NCI-H2196 (cell line): Measurements from ENCODE around the gene SMCO1.
"Not testable (repeated sequence)": the region's sequence is repeated elsewhere in the genome, so short reads cannot be mapped to it uniquely, and the experiment has no call there.

ENCODE experiments used
- DNase-seq: peaks from one replicate; lab custom pipeline; 2025; ENCODE audit not compliant: unreplicated experiment; lab: John Stamatoyannopoulos, UW

SMCO1 gene, protein sequence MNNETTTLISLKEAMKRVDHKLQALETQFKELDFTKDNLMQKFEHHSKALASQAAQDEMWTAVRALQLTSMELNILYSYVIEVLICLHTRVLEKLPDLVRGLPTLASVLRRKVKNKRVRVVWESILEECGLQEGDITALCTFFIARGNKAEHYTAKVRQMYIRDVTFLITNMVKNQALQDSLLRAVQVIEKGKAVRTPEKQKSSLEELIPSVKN

DNA sequence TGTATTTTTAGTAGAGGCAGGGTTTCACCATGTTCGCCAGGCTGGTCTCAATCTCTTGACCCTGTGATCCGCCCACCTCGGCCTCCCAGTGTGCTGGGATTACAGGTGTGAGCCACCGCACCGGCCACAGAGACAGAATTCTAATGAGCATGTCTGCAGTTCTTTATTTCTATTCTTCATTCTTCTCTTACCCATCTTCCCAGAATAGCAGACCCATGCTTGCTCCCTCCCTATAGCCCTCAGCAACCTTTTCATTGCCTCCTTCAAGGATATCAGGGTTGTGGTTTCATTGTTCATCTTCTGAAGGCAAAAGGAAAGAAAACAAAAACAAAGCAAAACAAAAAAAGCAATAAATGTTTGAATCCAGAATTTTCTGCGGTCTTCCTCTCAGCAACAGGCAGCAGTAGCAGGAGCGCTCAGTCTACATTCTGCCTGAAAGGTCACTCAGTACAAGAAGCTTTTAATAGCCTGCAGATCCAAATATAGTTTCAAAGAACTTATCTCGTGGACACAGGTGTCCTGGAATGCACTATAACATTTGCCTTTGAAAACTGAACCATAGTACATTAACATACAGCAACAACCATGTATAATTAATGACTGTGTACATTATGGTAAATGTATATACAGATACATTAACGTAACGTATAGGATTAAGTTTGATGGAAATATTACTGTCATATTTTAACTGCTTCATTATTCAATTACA lies at the start of gene SMCO1:
Gene SMCO1, minus strand, starts transcription at position 434 of the 709 bp plus-strand sequence. Its CDS starts 137 bp downstream, at position 297.
- DNase-seq, result no peak

DNA sequence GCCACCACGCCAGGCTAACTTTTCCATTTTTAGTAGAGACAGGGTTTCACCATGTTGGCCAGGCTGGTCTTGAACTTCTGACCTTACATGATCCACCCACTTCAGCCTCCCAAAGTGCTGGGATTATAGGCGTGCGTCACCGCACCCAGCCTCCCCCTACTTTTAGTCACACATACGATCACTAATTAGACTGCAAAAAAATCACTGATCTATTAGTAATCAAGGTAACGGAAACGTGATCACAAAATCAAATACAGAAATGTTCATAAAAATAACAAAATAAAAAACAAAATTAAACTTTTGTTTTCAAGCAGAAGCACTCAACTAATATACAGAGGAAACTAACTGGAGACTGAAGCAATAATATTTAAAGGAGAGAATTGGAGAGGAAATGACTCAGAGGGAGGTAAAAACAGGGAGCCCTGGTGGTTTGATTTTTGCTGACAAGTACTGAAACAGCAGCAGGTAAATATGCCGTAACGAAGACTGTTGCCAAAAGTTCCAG lies 48.6 kb upstream of the SMCO1 start:
- DNase-seq, result peak; percentile 16

DNA sequence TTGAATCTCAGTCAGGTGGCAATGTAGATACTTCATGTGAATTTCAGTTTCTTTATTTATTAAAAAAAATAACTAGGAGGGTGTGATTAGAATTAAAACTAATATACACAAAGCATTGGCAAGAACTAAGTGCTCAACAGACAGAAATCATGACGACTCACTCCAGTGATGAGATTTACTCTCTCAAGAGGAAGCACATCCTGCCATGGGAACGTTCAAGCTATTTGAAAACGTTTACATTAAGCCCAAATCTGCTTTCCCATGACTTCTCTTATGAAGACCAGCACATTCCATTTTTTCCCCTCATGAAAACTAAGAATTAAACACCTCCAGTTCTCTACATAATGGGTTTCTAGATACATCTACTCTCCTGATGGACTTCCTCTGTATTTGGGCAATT lies 44.7 kb upstream of the SMCO1 start:
- no peak for DNase-seq

DNA sequence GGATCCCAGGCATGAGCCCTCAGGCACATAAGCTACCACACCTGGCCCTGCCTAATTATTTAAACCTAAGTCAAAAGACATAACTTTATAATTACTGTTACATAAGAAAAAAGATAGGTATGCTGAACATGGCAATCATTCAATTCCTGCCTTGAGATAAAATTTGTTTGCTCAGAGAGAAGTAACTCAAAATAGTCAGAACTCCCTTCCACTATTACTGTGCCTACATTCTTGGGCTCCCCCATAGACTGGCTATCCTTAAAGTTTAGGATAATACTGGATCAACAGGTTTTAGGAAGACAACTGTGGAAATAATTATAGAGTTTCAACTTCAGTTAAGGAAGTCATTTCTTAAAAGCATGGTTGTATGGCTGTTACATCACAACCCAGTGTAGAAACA lies 43.3 kb upstream of the SMCO1 start:
- DNase-seq, result no peak

DNA sequence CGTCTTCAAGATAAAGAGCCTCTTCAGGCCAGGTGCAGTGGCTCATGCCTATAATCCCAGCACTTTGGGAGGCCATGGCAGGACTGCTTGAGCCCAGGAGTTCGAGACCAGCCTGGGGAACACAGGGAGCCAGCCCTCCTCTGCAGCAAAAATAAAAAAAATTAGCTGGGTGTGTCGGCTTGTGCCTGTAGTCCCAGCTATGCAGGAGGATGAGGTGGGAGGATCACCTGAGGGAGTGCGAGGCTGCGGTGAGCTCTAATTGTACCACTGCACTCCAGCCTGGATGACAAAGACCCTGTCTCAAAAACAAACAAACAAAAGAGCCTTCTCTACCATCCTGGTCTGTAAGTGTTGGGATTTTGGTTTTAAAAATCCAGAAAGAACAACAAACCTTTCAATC lies 42.1 kb upstream of the SMCO1 start:
- DNase-seq, result no peak

DNA sequence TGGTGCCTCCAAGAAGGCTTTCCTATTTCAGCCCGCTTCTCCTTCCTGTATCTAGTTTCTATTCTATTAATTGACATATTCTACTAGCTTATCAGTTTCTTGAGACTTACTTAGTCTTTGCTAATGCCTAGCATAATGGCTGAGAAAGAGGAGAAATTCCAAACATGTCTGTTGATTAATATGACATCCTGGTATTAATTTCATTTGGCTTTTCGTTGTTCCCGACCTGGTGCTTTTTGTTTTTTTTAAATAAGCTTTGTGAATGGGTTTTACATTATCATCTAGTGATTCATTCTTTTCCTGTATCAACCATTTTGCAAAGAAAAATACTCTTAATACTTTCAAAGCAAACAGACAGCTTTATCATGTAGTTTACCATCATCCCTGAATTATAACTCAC lies 40.1 kb upstream of the SMCO1 start:
- no peak for DNase-seq

DNA sequence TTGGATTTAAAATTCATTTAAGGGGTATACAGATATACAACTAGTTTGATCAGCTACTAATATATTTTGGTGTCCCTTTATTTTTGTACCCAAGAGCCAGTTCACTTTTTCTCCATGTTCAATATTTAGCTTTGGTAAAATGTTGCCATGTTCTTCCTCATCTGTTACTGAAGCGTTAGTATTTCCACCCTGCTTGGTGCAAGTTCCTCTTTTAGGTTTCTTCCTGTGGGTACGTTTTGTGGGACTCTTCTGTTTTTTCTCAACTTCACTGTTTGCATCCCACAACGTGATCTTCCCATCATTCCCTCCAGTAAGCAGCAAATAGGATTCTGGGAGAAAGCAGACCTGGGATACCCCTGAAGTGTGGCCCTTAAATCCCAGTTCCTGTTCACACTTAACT lies 39.1 kb upstream of the SMCO1 start:
- no peak for DNase-seq

DNA sequence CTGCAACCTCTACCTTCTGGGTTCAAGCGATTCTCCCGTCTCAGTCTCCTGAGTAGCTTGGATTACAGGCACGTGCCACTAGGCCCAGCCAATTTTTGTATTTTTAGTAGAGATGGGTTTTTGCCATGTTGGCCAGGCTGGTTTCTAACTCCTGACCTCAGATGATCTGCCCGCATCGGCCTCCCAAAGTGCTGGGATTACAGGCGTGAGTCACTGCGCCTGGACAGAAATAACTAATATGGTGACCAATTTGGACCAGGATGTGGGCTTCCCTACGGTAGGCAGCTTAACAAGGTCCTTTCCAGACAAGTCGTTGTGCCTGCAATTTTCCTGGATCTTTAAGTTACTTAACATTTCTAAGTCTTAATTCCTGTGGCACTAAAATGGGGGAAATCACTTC lies 38.4 kb upstream of the SMCO1 start:
- no peak for DNase-seq

DNA sequence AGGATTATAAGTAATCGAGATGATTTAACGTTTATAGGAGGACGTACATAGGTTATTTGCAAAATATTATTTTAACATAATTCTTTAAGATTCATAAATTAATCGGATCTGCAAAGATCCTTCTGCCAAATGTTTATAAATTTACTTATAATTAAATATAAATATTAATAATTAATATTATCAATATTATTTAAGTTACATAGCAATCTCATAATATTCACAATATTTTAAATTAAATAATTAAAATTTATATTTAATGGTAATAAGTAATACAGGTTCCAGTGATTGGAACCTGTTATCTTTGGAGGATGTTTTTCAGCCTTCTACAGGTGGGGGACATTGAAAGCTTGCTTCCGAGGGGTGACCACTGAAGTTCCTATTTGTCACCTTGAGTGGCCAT lies 37.1 kb upstream of the SMCO1 start:
- DNase-seq, result no peak

DNA sequence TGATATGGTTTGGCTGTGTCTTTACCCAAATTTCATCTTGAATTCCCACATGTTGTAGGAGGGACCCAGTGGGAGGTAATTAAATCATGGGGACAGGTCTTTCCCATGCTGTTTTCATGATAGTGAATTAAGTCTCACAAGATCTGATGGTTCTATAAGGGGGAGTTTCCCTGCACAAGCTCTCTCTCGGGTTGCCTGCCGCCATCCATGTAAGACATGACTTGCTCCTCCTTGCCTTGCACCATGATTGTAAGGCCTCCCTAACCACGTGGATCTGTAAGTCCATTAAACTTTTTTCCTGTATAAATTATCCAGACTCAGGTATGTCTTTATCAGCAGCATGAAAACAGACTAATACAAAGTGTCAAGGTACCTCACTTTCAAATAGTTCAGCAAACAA lies 35.0 kb upstream of the SMCO1 start:
- DNase-seq, result not testable (repeated sequence)

DNA sequence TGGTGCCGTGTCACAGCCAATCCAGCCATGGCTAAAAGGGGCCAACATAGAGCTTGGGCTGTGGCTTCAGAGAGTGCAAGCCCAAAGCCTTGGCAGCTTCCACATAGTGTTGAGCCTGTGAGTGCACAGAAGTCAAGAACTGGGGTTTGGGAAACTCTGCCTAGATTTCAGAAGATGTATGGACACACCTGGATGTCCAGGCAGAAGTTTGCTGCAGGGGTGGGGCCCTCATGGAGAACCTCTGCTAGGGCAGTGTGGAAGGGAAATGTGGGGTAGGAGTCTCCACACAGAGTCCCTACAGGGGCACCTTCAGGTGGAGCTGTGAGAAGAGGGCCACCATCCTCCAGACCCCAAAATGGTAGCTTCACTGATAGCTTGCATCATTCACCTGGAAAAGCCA lies 34.2 kb upstream of the SMCO1 start:
- not testable (repeated sequence) for DNase-seq

DNA sequence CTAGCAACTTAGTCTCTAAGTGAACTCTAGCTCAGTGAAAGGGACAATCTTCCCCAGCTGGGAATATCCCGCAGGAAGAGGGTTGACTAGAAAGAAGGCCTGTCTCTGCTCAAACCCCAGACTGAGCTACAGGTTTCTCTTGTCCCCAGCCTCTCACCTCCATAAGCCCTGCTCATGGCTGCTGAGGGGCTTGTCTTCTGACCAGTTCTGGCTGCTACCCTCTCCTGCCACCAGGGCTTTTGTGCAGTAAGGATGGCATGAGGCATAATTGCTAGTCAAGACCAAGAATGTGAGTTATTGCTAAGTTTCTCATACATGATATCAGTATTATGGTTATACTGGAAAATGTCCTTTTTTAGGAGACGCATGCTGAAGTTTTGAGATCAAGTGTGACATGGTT lies 31.9 kb upstream of the SMCO1 start:
- no peak for DNase-seq

DNA sequence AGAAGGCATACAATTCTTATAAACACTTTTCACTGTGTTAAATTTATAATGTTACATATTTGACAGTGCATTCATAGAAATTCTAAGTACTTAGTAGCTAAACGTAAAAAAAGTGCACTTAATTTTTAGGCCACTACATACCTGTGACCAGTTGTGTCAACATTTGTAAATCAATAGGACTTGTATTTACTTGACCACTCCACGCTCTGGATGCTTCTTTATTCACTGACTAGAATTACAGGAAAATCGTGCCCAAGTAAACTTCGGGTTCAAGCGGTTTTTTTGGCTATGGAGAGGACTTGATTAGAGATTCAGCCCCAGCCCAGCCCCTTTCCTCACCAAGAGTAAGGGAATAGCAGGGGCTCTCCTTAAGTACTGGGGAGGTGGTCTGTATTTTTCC lies 31.4 kb upstream of the SMCO1 start:
- no peak for DNase-seq

DNA sequence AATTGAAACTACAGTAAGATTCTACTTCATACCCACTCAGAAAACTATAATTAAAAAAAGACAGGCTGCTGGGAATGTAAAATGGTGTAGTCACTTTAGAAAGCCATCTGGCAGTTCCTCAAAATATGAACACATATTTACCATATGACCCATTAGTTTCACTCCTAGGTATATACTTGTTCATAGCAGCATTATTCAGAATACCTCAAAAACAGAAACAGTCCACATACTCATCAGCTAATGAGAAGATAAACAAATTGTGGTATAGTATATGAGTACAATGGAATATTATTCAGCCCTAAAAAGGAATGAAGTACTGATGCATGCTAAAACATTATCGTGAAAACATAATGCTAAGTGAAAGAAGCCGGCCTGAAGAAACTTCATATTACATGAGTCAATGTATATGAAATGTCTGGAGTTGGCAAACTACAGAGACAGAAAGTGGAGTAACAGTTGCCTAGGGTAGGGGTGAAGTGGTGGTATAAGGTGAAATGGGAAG lies 29.4 kb upstream of the SMCO1 start:
- DNase-seq, result no peak

DNA sequence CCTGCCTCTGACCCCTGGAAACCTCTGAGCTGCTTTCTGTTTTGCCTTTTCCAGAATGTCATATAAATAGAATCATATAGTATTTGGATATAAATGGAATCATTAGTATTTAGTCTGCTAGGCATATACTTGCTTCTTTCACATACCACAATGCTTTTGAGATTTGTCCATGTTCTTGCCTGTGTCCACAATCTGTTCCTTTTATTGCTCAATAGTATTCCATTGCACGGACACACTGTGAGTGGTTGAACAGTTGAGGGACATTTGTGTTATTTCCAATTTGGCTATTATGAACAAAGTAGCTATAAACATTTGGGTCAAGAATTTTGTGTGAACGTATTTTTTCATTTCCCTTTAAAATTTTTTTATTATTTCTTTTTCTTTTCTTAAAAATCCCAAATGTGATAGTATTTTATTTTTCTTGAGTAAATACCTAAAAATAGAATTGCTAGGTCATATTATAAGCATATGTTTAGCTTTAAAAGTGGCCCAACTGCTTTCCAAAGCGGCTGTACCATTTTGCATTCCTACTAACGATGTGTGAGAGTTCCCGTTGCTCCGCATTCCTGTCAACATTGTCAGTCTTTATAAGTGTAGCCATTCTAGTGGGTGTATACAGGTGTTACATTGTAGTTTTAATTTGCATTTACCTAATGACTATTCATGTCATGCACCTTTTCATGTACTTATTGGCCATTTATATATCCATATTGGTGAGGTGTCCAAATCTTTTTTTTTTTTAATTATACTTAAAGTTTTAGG lies 26.7 kb upstream of the SMCO1 start:
- DNase-seq, result no peak

DNA sequence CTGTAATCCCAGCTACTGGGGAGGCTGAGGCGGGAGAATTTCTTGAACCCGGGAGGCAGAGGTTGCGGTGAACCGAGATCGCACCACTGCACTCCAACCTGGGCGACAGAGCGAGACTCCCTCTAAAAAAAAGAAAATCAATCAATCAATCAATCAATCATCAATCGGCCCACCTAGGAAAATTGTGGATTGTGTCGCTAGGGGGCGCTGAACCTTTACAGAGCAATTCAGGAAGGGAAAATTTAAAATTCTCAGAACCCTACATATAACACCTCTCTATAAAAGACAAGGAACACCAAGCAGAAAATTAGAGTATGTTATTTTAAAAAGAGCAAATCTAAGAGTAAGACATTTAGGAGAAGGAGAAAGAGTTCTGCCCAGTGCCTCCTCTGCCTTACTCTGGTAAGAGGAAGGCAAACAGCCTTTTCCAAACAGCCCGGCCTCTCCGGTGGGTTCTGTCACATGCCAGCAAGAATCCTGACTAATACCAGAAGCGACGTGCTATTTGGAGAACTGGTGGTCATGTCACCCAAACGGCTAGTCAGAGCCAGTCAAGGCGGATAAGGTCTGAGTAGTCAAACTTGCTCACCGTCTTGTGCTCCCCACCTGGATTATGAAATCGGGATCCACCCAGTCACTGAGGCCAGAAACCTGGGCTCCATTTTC lies 22.3 kb upstream of the SMCO1 start:
- DNase-seq, result peak; percentile 72

DNA sequence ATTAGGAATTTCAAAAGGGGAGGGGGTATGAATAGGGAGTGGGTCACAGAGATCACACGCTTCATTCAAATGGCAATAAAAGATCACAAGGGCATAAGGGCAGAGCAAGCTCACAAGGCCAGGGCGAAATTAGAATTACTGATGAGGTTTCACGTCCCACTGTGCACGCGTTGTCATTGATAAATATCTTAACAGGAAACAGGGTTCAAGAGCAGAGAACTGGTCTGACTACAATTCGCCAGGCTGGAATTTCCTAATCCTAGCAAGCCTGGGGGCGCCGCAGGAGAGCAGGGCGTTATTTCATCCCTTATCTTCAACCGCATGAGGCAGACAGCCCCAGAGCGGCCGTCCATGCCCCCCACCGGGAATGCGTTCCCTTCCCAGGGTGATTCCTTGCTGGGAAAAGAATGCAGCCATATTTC lies 18.1 kb upstream of the SMCO1 start:
- DNase-seq, result no peak

DNA sequence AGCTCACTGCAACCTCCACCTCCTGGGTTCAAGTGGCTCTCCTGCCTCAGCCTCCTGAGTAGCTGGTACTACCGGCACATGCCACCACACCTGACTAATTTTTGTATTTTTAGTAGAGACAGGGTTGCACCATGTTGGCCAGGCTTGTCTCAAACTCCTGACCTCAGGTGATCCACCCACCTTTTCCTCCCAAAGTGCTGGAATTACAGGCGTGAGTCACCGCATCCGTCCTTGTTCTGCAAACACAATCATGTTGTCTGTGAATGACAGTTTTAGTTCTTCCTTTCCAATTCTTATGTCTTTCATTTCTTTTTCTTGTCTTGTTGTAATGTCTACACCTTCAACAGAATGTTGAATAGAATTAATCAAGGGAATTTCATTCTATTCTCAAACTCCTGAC lies 16.3 kb upstream of the SMCO1 start:
- DNase-seq, result no peak

DNA sequence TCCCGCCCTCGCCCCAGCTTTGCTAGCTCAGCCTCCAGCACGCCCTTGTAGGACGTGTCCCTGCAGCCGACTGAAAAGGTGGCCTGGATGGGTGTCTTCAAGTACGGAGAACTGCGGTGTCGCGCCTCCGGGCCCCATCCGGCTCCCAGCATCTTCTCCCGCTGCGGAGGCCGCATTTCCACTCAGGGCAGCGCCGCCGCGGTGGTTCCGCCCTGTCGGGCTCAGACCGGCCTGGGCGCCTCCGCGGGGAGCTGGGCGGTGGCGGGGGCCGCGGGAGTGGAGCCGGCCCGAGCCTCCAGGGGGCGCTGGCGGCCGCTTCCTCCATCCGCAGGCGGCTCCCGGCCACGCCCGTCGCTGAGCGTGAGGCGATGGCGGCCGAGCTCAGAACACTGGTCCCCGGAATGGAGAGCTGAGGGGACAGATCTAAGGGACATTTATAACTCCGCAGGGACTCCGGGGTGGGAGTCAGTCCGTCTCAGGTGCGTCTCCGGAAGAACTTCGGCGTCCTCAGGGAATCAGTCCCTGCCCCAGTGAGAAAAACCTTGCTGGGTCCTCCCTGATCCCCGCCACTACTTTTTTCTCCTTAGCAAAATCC lies 13.6 kb upstream of the SMCO1 start:
- peak; percentile 89 for DNase-seq

DNA sequence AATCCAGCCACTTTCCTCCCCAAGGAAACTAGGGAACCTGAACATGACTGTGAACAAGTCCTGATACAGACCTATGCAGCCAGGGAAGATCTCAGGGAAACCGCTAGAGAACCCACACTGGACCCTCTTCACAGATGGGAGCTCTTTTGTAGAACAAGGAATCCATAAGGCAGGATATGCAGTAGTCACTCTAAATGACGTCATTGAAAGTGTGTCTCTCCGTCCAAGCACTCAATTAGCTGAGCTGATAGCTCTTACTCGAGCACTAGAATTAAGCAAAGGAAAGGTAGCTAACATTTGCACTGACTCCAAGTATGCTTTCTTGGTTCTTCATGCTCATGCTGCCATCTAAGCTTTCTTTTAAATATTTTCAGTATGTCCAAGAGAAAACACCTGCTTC lies 10.0 kb upstream of the SMCO1 start:
- no peak for DNase-seq

DNA sequence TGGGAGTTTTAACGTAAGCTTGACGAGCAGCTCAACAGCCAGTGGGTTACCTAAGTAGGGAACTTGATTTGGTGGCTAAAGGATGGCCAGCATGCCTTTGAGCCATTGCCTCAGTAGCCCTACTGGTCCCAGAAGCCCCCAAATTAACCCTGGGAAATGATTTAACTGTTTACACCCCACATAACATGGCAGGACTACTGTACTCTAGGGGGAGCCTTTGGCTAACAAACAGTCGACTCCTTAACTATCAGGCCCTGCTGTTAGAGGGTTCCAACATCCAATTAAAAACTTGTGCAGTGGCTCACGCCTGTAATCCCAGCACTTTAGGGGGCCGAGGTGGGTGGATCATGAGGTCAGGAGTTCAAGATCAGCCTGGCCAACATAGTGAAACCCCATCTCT lies 9.4 kb upstream of the SMCO1 start:
- DNase-seq, result no peak
